HL-60 (cell line): ENCODE results near the gene CMTM8.

Experiments
- GABPA ChIP-seq: IDR thresholded peaks from 2 replicates; pipeline ENCODE4 v1.6.1; 2012; ENCODE audit warnings: low read depth
- POLR2AphosphoS5 ChIP-seq: IDR thresholded peaks from 2 replicates; pipeline ENCODE4 v1.6.1; 2012; ENCODE audit warnings: low read depth
- TF ChIP-seq, protein P1 (sequence below): IDR thresholded peaks from one replicate; pipeline ENCODE4 v1.5.1; 2011; ENCODE audit warnings: low read length, control low read depth, inconsistent platforms; ENCODE audit not compliant: insufficient read depth

DNA sequence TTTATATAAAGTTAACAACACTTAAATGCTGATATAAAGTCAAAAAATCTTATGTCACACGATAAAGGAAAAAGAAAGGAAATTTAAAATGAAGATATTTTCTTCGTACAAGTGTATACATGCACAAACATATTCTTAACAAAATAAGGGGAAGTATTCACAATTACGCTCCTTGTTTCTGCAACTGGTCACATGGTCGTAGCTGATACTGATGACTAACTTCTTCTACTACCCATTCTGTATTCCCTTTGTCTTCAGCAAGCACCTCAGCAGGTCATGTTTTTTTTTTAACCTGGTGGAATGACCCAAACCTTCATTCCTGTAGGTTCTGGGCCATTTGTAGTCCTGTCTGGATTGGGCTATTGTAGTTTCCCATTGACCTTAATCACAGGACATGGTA is 30.0 kb upstream of the CMTM8 start:
- TF ChIP-seq, protein P1, sequence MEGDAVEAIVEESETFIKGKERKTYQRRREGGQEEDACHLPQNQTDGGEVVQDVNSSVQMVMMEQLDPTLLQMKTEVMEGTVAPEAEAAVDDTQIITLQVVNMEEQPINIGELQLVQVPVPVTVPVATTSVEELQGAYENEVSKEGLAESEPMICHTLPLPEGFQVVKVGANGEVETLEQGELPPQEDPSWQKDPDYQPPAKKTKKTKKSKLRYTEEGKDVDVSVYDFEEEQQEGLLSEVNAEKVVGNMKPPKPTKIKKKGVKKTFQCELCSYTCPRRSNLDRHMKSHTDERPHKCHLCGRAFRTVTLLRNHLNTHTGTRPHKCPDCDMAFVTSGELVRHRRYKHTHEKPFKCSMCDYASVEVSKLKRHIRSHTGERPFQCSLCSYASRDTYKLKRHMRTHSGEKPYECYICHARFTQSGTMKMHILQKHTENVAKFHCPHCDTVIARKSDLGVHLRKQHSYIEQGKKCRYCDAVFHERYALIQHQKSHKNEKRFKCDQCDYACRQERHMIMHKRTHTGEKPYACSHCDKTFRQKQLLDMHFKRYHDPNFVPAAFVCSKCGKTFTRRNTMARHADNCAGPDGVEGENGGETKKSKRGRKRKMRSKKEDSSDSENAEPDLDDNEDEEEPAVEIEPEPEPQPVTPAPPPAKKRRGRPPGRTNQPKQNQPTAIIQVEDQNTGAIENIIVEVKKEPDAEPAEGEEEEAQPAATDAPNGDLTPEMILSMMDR: no peak
- TF ChIP-seq POLR2AphosphoS5 (no peak), GABPA (no peak)
